T-helper 1 cell treated with Interleukin-12 subunit alpha and Interleukin-12 subunit beta and Interleukin-4 antibody, amounts not matched to agents 30 ng/mL and 1 ng/mL, for 36 hours (primary cell): ENCODE measurements around the gene AFAP1L1. TPM values are rescaled to one million over a fixed set of nuclear protein-coding genes. Genes with fewer than 3 reads are reported as not detected.

ENCODE experiments used
- intact Hi-C: fragments of 100-400 bp; cut with micrococcal nuclease; formaldehyde crosslinking; loops from one replicate; pipeline ENCODE4 v1.15.1; 2024
- total RNA-seq: library from RNA; stranded (reverse); gene quantifications from 2 replicates; pipeline ENCODE4 v1.2.3, GENCODE V29; 2022

Gene AFAP1L1
- total RNA-seq, 1 donor from 2014 or later: not detected

- intact Hi-C loops: loop anchor here (5.0 to 10.0 kb wide), 2 partner anchors 33 to 226 kb away; no protein-coding TSS in a partner anchor
Measured at GRCh38 chr5:149260761-149261160, 10.9 kb upstream of the AFAP1L1 start.

GRCh38 chr5:149261246-149261645 is 10.4 kb upstream of the AFAP1L1 start:
- intact Hi-C loops: loop anchor here (5.0 to 10.0 kb wide), 2 partner anchors 34 to 226 kb away; no protein-coding TSS in a partner anchor

- intact Hi-C loops: loop anchor here (5.0 to 10.0 kb wide), 2 partner anchors 35 to 228 kb away; no protein-coding TSS in a partner anchor
Measured at GRCh38 chr5:149262315-149262714, 9.3 kb upstream of the AFAP1L1 start.

- intact Hi-C loops: loop anchor here (1.0 to 10.0 kb wide), 3 partner anchors 37 to 230 kb away; partner anchors contain the start of gene ABLIM3
Measured at GRCh38 chr5:149264439-149265067, 7.1 kb upstream of the AFAP1L1 start.

- intact Hi-C loops: loop anchor here (10.0 kb wide), 1 partner anchor 230 kb away; no protein-coding TSS in a partner anchor
Measured at GRCh38 chr5:149265068-149265465, 6.6 kb upstream of the AFAP1L1 start.

GRCh38 chr5:149265597-149265996 is 6.1 kb upstream of the AFAP1L1 start:
- intact Hi-C loops: loop anchor here (10.0 kb wide), 1 partner anchor 231 kb away; no protein-coding TSS in a partner anchor

GRCh38 chr5:149267241-149267973 is 4.3 kb upstream of the AFAP1L1 start:
- intact Hi-C loops: loop anchor here (10.0 kb wide), 1 partner anchor 233 kb away; no protein-coding TSS in a partner anchor

GRCh38 chr5:149268928-149269557 is 2.6 kb upstream of the AFAP1L1 start:
- intact Hi-C loops: loop anchor here (1.0 to 10.0 kb wide), 8 partner anchors 29 to 825 kb away; partner anchors contain the start of gene ABLIM3

- intact Hi-C loops: no loop called here
Measured at GRCh38 chr5:149271195-149271715, 404 bp upstream of the AFAP1L1 start.

GRCh38 chr5:149272781-149273180 is 1.1 kb downstream of the AFAP1L1 start:
- intact Hi-C loops: loop anchor here (1.0 kb wide), 1 partner anchor 162 kb away; no protein-coding TSS in a partner anchor

- intact Hi-C loops: no loop called here
Measured at GRCh38 chr5:149273237-149273636, 1.6 kb downstream of the AFAP1L1 start.

- intact Hi-C loops: no loop called here
Measured at GRCh38 chr5:149273950-149274349, 2.3 kb downstream of the AFAP1L1 start.

- intact Hi-C loops: no loop called here
Measured at GRCh38 chr5:149274939-149275338, 3.3 kb downstream of the AFAP1L1 start.

- intact Hi-C loops: no loop called here
Measured at GRCh38 chr5:149277801-149278200, 6.1 kb downstream of the AFAP1L1 start.

- intact Hi-C loops: no loop called here
Measured at GRCh38 chr5:149278451-149279210, 7.0 kb downstream of the AFAP1L1 start.

- intact Hi-C loops: no loop called here
Measured at GRCh38 chr5:149279661-149280060, 8.0 kb downstream of the AFAP1L1 start.

GRCh38 chr5:149280124-149280523 is 8.5 kb downstream of the AFAP1L1 start:
- intact Hi-C loops: no loop called here

GRCh38 chr5:149280802-149281201 is 9.1 kb downstream of the AFAP1L1 start:
- intact Hi-C loops: no loop called here

- intact Hi-C loops: no loop called here
Measured at GRCh38 chr5:149282027-149282965, 10.6 kb downstream of the AFAP1L1 start.

- intact Hi-C loops: no loop called here
Measured at GRCh38 chr5:149282966-149283332, 11.3 kb downstream of the AFAP1L1 start.
